GM12864 (cell line): ENCODE data around the gene ZBTB1.

Source experiments
- DNase-seq: peaks from one replicate; pipeline ENCODE4 v3.0.0-alpha.2; 2011; ENCODE audit warnings: low read depth
- H3K4me3 ChIP-seq: 2 replicates; pipeline ENCODE4 v1.5.1; 2011; ENCODE audit warnings: mild to moderate bottlenecking, low read depth, low read length, control low read depth
- CTCF ChIP-seq: IDR thresholded peaks from 2 replicates; pipeline ENCODE4 v1.5.1; 2011; ENCODE audit warnings: low read depth, mild to moderate bottlenecking, moderate library complexity, low read length, control low read depth, inconsistent platforms; ENCODE audit errors: missing control alignments

Gene ZBTB1

DNA sequence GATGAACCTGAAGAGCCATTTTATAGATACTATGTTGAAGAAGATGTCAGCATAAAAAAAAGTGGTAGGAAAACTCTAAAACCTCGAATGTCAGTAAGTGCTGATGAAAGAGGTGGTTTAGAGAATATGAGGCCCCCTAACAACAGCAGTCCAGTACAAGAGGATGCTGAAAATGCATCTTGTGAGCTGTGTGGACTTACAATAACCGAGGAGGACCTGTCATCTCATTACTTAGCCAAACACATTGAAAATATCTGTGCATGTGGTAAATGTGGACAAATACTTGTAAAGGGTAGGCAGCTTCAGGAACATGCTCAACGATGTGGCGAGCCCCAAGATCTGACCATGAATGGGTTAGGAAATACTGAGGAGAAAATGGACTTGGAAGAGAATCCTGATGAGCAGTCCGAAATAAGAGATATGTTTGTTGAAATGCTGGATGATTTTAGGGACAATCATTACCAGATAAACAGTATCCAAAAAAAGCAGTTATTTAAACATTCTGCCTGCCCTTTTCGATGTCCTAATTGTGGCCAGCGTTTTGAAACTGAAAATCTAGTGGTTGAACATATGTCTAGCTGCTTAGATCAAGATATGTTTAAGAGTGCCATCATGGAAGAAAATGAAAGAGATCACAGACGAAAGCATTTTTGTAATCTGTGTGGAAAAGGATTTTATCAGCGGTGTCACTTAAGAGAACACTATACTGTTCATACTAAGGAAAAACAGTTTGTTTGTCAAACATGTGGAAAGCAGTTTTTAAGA is 18.2 kb downstream of the ZBTB1 start:
- TF ChIP-seq CTCF, result no peak
- H3K4me3 ChIP-seq, result no peak overlapping the region
- DNase-seq, result no peak

- H3K4me3 ChIP-seq, result no peak overlapping the region
- no peak for DNase-seq
- no peak for TF ChIP-seq CTCF
These were observed 20.8 kb downstream of the ZBTB1 start for GRCh38 chr14:64525354-64525753.

DNA sequence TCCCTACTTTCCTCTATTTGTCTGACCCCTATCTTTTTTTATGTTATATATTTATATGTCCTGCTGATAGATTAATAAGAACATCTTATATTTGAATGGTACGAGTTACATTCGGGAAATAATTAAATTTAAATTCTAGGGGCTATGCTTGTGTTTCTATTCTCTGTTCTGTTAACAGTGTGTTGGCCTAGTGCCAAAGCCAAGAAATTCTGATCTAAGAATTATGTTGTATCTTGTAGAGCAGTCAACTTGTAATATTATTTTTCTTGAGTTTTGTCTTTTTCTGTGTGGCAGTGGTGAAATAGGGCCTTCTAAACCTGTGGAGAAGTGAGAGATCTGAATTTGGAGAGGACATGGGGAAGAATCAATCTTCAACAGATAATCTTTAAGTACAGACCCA is 27.0 kb downstream of the ZBTB1 start:
- no peak for TF ChIP-seq CTCF
- DNase-seq, result no peak
- no peak overlapping the region for H3K4me3 ChIP-seq

DNA sequence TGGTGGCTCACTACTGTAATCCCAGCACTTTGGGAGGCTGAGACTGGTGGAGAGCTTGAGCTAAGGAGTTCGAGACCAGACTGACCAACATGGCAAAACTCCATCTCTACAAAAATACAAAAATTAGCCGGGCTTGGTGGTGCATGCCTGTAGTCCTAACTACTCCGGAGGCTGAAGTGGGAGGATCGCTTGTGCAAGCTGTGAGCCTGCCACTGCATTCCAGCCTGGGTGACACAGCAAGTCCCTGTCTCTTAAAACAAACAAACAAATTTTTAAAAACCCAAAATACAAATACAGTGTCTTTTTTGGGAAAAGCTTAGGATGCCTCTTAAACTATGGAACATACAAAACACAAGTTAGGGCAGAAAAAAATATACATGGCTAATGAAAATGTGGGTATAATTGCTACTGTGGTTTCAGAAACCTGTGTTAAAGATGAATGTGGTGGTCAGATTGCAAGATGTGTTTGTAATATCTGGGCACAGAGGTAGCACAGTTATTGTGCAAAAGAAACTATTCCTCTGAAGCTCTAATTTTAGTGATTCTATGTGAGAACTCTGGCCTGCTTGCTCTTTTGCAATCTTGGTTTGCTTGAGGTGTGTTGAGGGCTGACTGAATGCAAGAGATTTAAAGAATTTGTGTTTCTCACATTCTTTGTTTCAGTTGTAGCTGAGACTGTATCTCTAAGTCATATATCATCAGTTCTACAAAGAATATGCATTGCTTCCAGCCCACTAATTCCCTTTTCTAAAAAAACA is 32.1 kb downstream of the ZBTB1 start:
- no peak overlapping the region for H3K4me3 ChIP-seq
- no peak for TF ChIP-seq CTCF
- DNase-seq, result no peak

GRCh38 chr14:64540208-64541202 is 35.9 kb downstream of the ZBTB1 start, which contains the start of gene HSPA2:
HSPA2 (plus strand) TSS chr14:64540741; CDS start chr14:64540850, 109 bp downstream.
- H3K4me3 ChIP-seq, result peak within 1 kb of the TSS; percentile 81
- peak; percentile 91 for DNase-seq
- peak; percentile 60 for TF ChIP-seq CTCF

GRCh38 chr14:64541261-64541971 is 36.8 kb downstream of the ZBTB1 start:
- no peak for TF ChIP-seq CTCF
- no peak overlapping the region for H3K4me3 ChIP-seq

More at GRCh38 chr14:64541261-64541971, 36.8 kb downstream of the ZBTB1 start:
- DNase-seq, result no peak
